Measurements from ENCODE around the gene OCA2. TPM values are rescaled to one million over a fixed set of nuclear protein-coding genes. Genes with fewer than 3 reads are reported as not detected.

OCA2 gene
- total RNA-seq, 2 experiments from 2014 or later = not detected

GRCh38 chr15:28002136-28002861 is 96.8 kb downstream of the OCA2 start:
- DNase-seq = no peak
- ChIA-PET CTCF (no interaction called here), POLR2A (no interaction called here)
- Mint-ChIP-seq H3K4me3 (no peak overlapping the region), H3K4me1 (no peaks in the 10 kb centered on the region), H3K27me3 (no peaks in the 10 kb centered on the region), H3K27ac (no peak overlapping the region), H3K9me3 (no peaks in the 10 kb centered on the region), H3K36me3 (ENCODE audit: low read depth) (no peaks in the 10 kb centered on the region)

GRCh38 chr15:28001641-28002040 is 97.5 kb downstream of the OCA2 start:
- ChIA-PET CTCF (no interaction called here), POLR2A (no interaction called here)
- H3K27me3 Mint-ChIP-seq = no peaks in the 10 kb centered on the region
- no peaks in the 10 kb centered on the region for H3K4me1 Mint-ChIP-seq
- H3K36me3 Mint-ChIP-seq (ENCODE audit: low read depth) = no peaks in the 10 kb centered on the region
- H3K4me3 Mint-ChIP-seq = no peak overlapping the region
- DNase-seq = no peak
- no peaks in the 10 kb centered on the region for H3K9me3 Mint-ChIP-seq
- no peak overlapping the region for H3K27ac Mint-ChIP-seq

GRCh38 chr15:27993996-27994780 is 104.9 kb downstream of the OCA2 start:
- no peak overlapping the region for H3K27ac Mint-ChIP-seq
- no peak overlapping the region for H3K4me3 Mint-ChIP-seq
- peaks cover 3% of the 10 kb centered on the region for H3K9me3 Mint-ChIP-seq
- ChIA-PET CTCF (no interaction called here), POLR2A (no interaction called here)
- no peaks in the 10 kb centered on the region for H3K27me3 Mint-ChIP-seq
- no peak for DNase-seq
- no peaks in the 10 kb centered on the region for H3K4me1 Mint-ChIP-seq
- H3K36me3 Mint-ChIP-seq (ENCODE audit: low read depth) = no peaks in the 10 kb centered on the region

GRCh38 chr15:27993544-27993943 is 105.6 kb downstream of the OCA2 start:
- no peaks in the 10 kb centered on the region for H3K27me3 Mint-ChIP-seq
- H3K4me1 Mint-ChIP-seq = no peaks in the 10 kb centered on the region
- H3K9me3 Mint-ChIP-seq = peaks cover 3% of the 10 kb centered on the region
- DNase-seq = no peak
- no peaks in the 10 kb centered on the region for H3K36me3 Mint-ChIP-seq (ENCODE audit: low read depth)
- H3K4me3 Mint-ChIP-seq = no peak overlapping the region
- POLR2A ChIA-PET = no interaction called here
- CTCF ChIA-PET = no interaction called here
- no peak overlapping the region for H3K27ac Mint-ChIP-seq

- CTCF ChIA-PET = no interaction called here
- Mint-ChIP-seq H3K4me3 (no peak overlapping the region), H3K27ac (no peak overlapping the region), H3K9me3 (peaks cover 3% of the 10 kb centered on the region), H3K4me1 (no peaks in the 10 kb centered on the region), H3K36me3 (ENCODE audit: low read depth) (no peaks in the 10 kb centered on the region), H3K27me3 (no peaks in the 10 kb centered on the region)
- POLR2A ChIA-PET = no interaction called here
- no peak for DNase-seq
Observed at GRCh38 chr15:27990521-27991515, 108.3 kb downstream of the OCA2 start.

GRCh38 chr15:27989838-27990237 is 109.3 kb downstream of the OCA2 start:
- H3K4me1 Mint-ChIP-seq = no peaks in the 10 kb centered on the region
- H3K27ac Mint-ChIP-seq = no peak overlapping the region
- no peaks in the 10 kb centered on the region for H3K36me3 Mint-ChIP-seq (ENCODE audit: low read depth)
- CTCF ChIA-PET = no interaction called here
- H3K4me3 Mint-ChIP-seq = no peak overlapping the region
- H3K9me3 Mint-ChIP-seq = peaks cover 3% of the 10 kb centered on the region
- H3K27me3 Mint-ChIP-seq = no peaks in the 10 kb centered on the region
- POLR2A ChIA-PET = no interaction called here
- no peak for DNase-seq

GRCh38 chr15:27989427-27989826 is 109.7 kb downstream of the OCA2 start:
- ChIA-PET CTCF (interaction anchor here (1.0 kb wide), 1 partner anchor 12 kb away, joined by 3 read pairs; no protein-coding TSS in a partner anchor), POLR2A (no interaction called here)
- H3K4me3 Mint-ChIP-seq = no peak overlapping the region
- DNase-seq = no peak
- H3K9me3 Mint-ChIP-seq = peaks cover 2% of the 10 kb centered on the region
- no peaks in the 10 kb centered on the region for H3K4me1 Mint-ChIP-seq
- no peak overlapping the region for H3K27ac Mint-ChIP-seq
- H3K27me3 Mint-ChIP-seq = no peaks in the 10 kb centered on the region
- no peaks in the 10 kb centered on the region for H3K36me3 Mint-ChIP-seq (ENCODE audit: low read depth)

GRCh38 chr15:27985099-27985498 is 114.0 kb downstream of the OCA2 start:
- DNase-seq = no peak
- Mint-ChIP-seq H3K27me3 (no peaks in the 10 kb centered on the region), H3K36me3 (ENCODE audit: low read depth) (no peaks in the 10 kb centered on the region), H3K9me3 (no peaks in the 10 kb centered on the region), H3K4me1 (no peaks in the 10 kb centered on the region), H3K4me3 (no peak overlapping the region), H3K27ac (no peak overlapping the region)
- CTCF ChIA-PET = no interaction called here
- POLR2A ChIA-PET = no interaction called here

- no peaks in the 10 kb centered on the region for H3K36me3 Mint-ChIP-seq (ENCODE audit: low read depth)
- no peaks in the 10 kb centered on the region for H3K27me3 Mint-ChIP-seq
- no peaks in the 10 kb centered on the region for H3K4me1 Mint-ChIP-seq
- POLR2A ChIA-PET = no interaction called here
- no peaks in the 10 kb centered on the region for H3K9me3 Mint-ChIP-seq
- CTCF ChIA-PET = no interaction called here
- no peak for DNase-seq
- H3K27ac Mint-ChIP-seq = no peak overlapping the region
- no peak overlapping the region for H3K4me3 Mint-ChIP-seq
Observed at GRCh38 chr15:27983496-27983895, 115.6 kb downstream of the OCA2 start.

GRCh38 chr15:27977696-27978095 is 121.4 kb downstream of the OCA2 start:
- Mint-ChIP-seq H3K9me3 (peaks cover 4% of the 10 kb centered on the region), H3K4me3 (no peak overlapping the region), H3K27ac (no peak overlapping the region), H3K27me3 (no peaks in the 10 kb centered on the region), H3K36me3 (ENCODE audit: low read depth) (no peaks in the 10 kb centered on the region), H3K4me1 (no peaks in the 10 kb centered on the region)
- ChIA-PET POLR2A (no interaction called here), CTCF (interaction anchor here (1.3 kb wide), 1 partner anchor 11 kb away, joined by 3 read pairs; no protein-coding TSS in a partner anchor)
- no peak for DNase-seq

- H3K27me3 Mint-ChIP-seq = no peaks in the 10 kb centered on the region
- ChIA-PET POLR2A (no interaction called here), CTCF (no interaction called here)
- H3K27ac Mint-ChIP-seq = no peak overlapping the region
- H3K36me3 Mint-ChIP-seq (ENCODE audit: low read depth) = no peaks in the 10 kb centered on the region
- no peaks in the 10 kb centered on the region for H3K4me1 Mint-ChIP-seq
- H3K9me3 Mint-ChIP-seq = peaks cover 4% of the 10 kb centered on the region
- DNase-seq = no peak
- no peak overlapping the region for H3K4me3 Mint-ChIP-seq
Observed at GRCh38 chr15:27973886-27974285, 125.2 kb downstream of the OCA2 start.

GRCh38 chr15:27970661-27971392 is 128.3 kb downstream of the OCA2 start:
- POLR2A ChIA-PET = no interaction called here
- Mint-ChIP-seq H3K4me1 (no peaks in the 10 kb centered on the region), H3K27me3 (no peaks in the 10 kb centered on the region), H3K9me3 (peaks cover 4% of the 10 kb centered on the region), H3K4me3 (no peak overlapping the region), H3K27ac (no peak overlapping the region), H3K36me3 (ENCODE audit: low read depth) (no peaks in the 10 kb centered on the region)
- DNase-seq = no peak
- CTCF ChIA-PET = no interaction called here
